SK-N-SH (cell line): ENCODE data around the gene HYAL1. TPM values are rescaled to one million over a fixed set of nuclear protein-coding genes. Genes with fewer than 3 reads are reported as not detected.

Experiments used
- CTCF ChIA-PET: fragments of 300-600, 350-600 bp; formaldehyde crosslinking; extraction: SDS; loops from one replicate; lab custom pipeline; 2021; lab: Yijun Ruan, JAX
- POLR2A ChIA-PET: fragments of 350-600 bp; sonication (Branson Sonifier 250); formaldehyde crosslinking; extraction: SDS; loops from one replicate; lab custom pipeline; 2020; ENCODE audit warnings: antibody characterized with exemption, inconsistent platforms; lab: Yijun Ruan, JAX
- DNase-seq: peaks from one replicate; pipeline ENCODE4 v3.0.0; 2012
- H2AFZ ChIP-seq: fragments of 200-600 bp; sonication (generic); 2 replicates; pipeline ENCODE4 v1.8.1; 2016; ENCODE audit warnings: antibody characterized with exemption, mild to moderate bottlenecking, low read depth
- H3F3A ChIP-seq: fragments of 200-600 bp; sonication (generic); replicated peaks from 2 replicates; pipeline ENCODE3; 2016; ENCODE audit warnings: antibody characterized with exemption, mild to moderate bottlenecking; ENCODE audit not compliant: insufficient read depth
- H3K27ac ChIP-seq, 2 experiments: fragments of 200-500 bp in 1 of 2; fragments of 200-600 bp in 1 of 2; sonication (Bioruptor generic) in 1 of 2; sonication (generic), shearing (Covaris generic) in 1 of 2; 2 replicates each; pipeline versions ENCODE4 v1.5.1 to v1.6.1; 2014 to 2016; ENCODE audit warnings: low read depth in 2 of 2, inconsistent platforms in 1 of 2, low read length in 1 of 2, mild to moderate bottlenecking in 1 of 2, mixed read lengths in 1 of 2
- H3K27me3 ChIP-seq: fragments of 200-600 bp; sonication (generic), shearing (Covaris generic); 2 replicates; pipeline ENCODE4 v1.6.1; 2016; ENCODE audit warnings: mixed run types; ENCODE audit not compliant: insufficient read depth
- H3K36me3 ChIP-seq, 2 experiments: fragments of 200-500 bp in 1 of 2; fragments of 200-600 bp in 1 of 2; sonication (Bioruptor generic) in 1 of 2; sonication (generic) in 1 of 2; replicated peaks in 1 of 2; 2 replicates each; pipeline versions ENCODE3 to v1.5.1; 2014 to 2016; ENCODE audit warnings: low read length in 1 of 2, mild to moderate bottlenecking in 1 of 2; ENCODE audit not compliant: insufficient read depth in 2 of 2, control insufficient read depth in 1 of 2
- H3K4me1 ChIP-seq, 2 experiments: fragments of 200-500 bp in 1 of 2; fragments of 200-600 bp in 1 of 2; sonication (Bioruptor generic) in 1 of 2; sonication (generic), shearing (Covaris generic) in 1 of 2; 2 replicates each; pipeline versions ENCODE4 v1.5.1 to v1.6.1; 2014 to 2016; ENCODE audit warnings: low read depth in 1 of 2, low read length in 1 of 2, mixed run types in 1 of 2; ENCODE audit not compliant: insufficient read depth in 2 of 2, control insufficient read depth in 1 of 2
- H3K4me2 ChIP-seq: fragments of 200-600 bp; sonication (generic), shearing (Covaris generic); 2 replicates; pipeline ENCODE4 v1.6.1; 2017; ENCODE audit warnings: mixed run types
- H3K4me3 ChIP-seq, 2 experiments: fragments of 200-500 bp in 1 of 2; fragments of 200-600 bp in 1 of 2; sonication (Bioruptor generic) in 1 of 2; sonication (generic), shearing (Covaris generic) in 1 of 2; 2 replicates each; pipeline versions ENCODE4 v1.5.1 to v1.8.1; 2014 to 2016; ENCODE audit warnings: low read depth in 2 of 2, inconsistent platforms in 1 of 2, low read length in 1 of 2, mild to moderate bottlenecking in 1 of 2, mixed read lengths in 1 of 2, moderate library complexity in 1 of 2
- H3K79me2 ChIP-seq: fragments of 200-600 bp; sonication (generic); 2 replicates; pipeline ENCODE4 v1.8.1; 2017; ENCODE audit warnings: mild to moderate bottlenecking; ENCODE audit not compliant: insufficient read depth
- H3K9ac ChIP-seq: fragments of 200-600 bp; sonication (generic); 2 replicates; pipeline ENCODE4 v1.6.1; 2017; ENCODE audit warnings: mixed run types
- H3K9me2 ChIP-seq: fragments of 200-600 bp; sonication (generic); 2 replicates; pipeline ENCODE4 v1.6.1; 2017; ENCODE audit warnings: mixed run types
- H3K9me3 ChIP-seq: fragments of 200-600 bp; sonication (generic); 2 replicates; pipeline ENCODE4 v1.6.1; 2017; ENCODE audit warnings: mixed run types, mild to moderate bottlenecking, moderate library complexity
- H4K20me1 ChIP-seq: fragments of 200-600 bp; sonication (generic); 2 replicates; pipeline ENCODE4 v1.6.1; 2017; ENCODE audit warnings: mild to moderate bottlenecking, mixed run types; ENCODE audit not compliant: insufficient read depth
- CHD2 ChIP-seq: fragments of 150-350 bp; IDR thresholded peaks from 2 replicates; pipeline ENCODE4 v1.6.1; 2018; ENCODE audit warnings: low read length; ENCODE audit not compliant: partially characterized antibody
- CTCF ChIP-seq: fragments of 200-600 bp; sonication (generic); IDR thresholded peaks from 2 replicates; pipeline ENCODE4 v1.6.1; 2017; ENCODE audit warnings: antibody characterized with exemption, mild to moderate bottlenecking, moderate library complexity
- ELF1 ChIP-seq: IDR thresholded peaks from 2 replicates; pipeline ENCODE4 v1.4.0; 2012
- EP300 ChIP-seq, 2 experiments: IDR thresholded peaks; 2 replicates each; pipeline versions ENCODE4 v1.4.0 to v1.6.1; 2012; ENCODE audit warnings: borderline replicate concordance in 1 of 2, low read depth in 1 of 2, low read length in 1 of 2
- EZH2phosphoT487 ChIP-seq: fragments of 200-600 bp; sonication (generic); IDR thresholded peaks from 2 replicates; pipeline ENCODE4 v1.6.1; 2017; ENCODE audit warnings: low read depth, mixed run types, mild to moderate bottlenecking, antibody characterized with exemption, moderate library complexity, borderline replicate concordance
- FOXJ3 ChIP-seq: sonication (generic); formaldehyde crosslinking; IDR thresholded peaks from 2 replicates; pipeline ENCODE4 v1.5.1; 2020; ENCODE audit warnings: mild to moderate bottlenecking, missing genetic modification reagents
- GABPA ChIP-seq: IDR thresholded peaks from 2 replicates; pipeline ENCODE4 v1.4.0; 2012; ENCODE audit warnings: low read depth, mild to moderate bottlenecking
- IRF3 ChIP-seq: fragments of 150-350 bp; IDR thresholded peaks from 2 replicates; pipeline ENCODE4 v1.6.1; 2016; ENCODE audit warnings: mild to moderate bottlenecking, low read depth, low read length
- MXI1 ChIP-seq: IDR thresholded peaks from 2 replicates; pipeline ENCODE4 v1.6.1; 2012; ENCODE audit warnings: mild to moderate bottlenecking, low read depth, low read length, improper control_type of control experiment
- PBX3 ChIP-seq: IDR thresholded peaks from 2 replicates; pipeline ENCODE4; 2012
- POLR2AphosphoS5 ChIP-seq: IDR thresholded peaks from 2 replicates; pipeline ENCODE4 v1.6.1; 2012; ENCODE audit warnings: low read depth, low read length
- RCOR1 ChIP-seq: fragments of 150-350 bp; IDR thresholded peaks from 2 replicates; pipeline ENCODE4 v1.6.1; 2017; ENCODE audit warnings: antibody characterized with exemption, low read length
- RFX5 ChIP-seq: IDR thresholded peaks from 2 replicates; pipeline ENCODE4 v1.6.1; 2012; ENCODE audit warnings: mild to moderate bottlenecking, improper control_type of control experiment, low read length
- SIN3A ChIP-seq: IDR thresholded peaks from 2 replicates; pipeline ENCODE4 v1.6.1; 2012; ENCODE audit warnings: low read depth, mild to moderate bottlenecking, low read length, moderate library complexity, borderline replicate concordance
- TAF1 ChIP-seq: IDR thresholded peaks from 2 replicates; pipeline ENCODE4 v1.6.1; 2012; ENCODE audit warnings: low read depth, mild to moderate bottlenecking, low read length, moderate library complexity, borderline replicate concordance
- TEAD4 ChIP-seq: IDR thresholded peaks from 2 replicates; pipeline ENCODE4 v1.4.0; 2012; ENCODE audit warnings: mild to moderate bottlenecking, borderline replicate concordance; ENCODE audit not compliant: insufficient read depth
- USF1 ChIP-seq: IDR thresholded peaks from 2 replicates; pipeline ENCODE4 v1.4.0; 2012; ENCODE audit warnings: low read depth, borderline replicate concordance
- YY1 ChIP-seq: IDR thresholded peaks from 2 replicates; pipeline ENCODE4 v1.4.0; 2012; ENCODE audit warnings: low read depth, mild to moderate bottlenecking
- WGBS: methylation state at CpG from one replicate; pipeline ENCODE4 v1.1.6; 2017; ENCODE audit warnings: low lambda C conversion rate; 5-methylcytosine and 5-hydroxymethylcytosine counted together
- polyA plus RNA-seq, 3 experiments: library from polyadenylated mRNA; depleted of rRNA; stranded (reverse); fragments of >200 nt; gene quantifications; 2 replicates each; pipeline ENCODE4 v1.2.3, GENCODE V29; 2012

HYAL1 gene
- polyA plus RNA-seq, 1 of the 3 experiments (the other 2 are of a cell fraction) = 0.30 TPM

GRCh38 chr3:50258979-50259378 lies 44.4 kb downstream of the HYAL1 start:
- Histone ChIP-seq H3K36me3 (peaks cover 22 to 42% of the 10 kb centered on the region in 2 experiments), H2AFZ (no peak overlapping the region), H3K4me1 (peaks cover 13 to 19% of the 10 kb centered on the region in 2 experiments; a peak in 3 of 4 replicates), H3K79me2 (peaks cover 22% of the 10 kb centered on the region), H3K9me2 (no peaks in the 10 kb centered on the region), H4K20me1 (peaks cover 12% of the 10 kb centered on the region), H3K9ac (no peak overlapping the region), H3K4me2 (no peak overlapping the region), H3K4me3 (no peak overlapping the region), H3K9me3 (no peaks in the 10 kb centered on the region), H3F3A (peaks cover 41% of the 10 kb centered on the region), H3K27me3 (no peaks in the 10 kb centered on the region), H3K27ac (peak overlapping the region in 1 of 2 experiments; percentile 56; a peak in 1 of 4 replicates)
- peak; percentile 28 for TF ChIP-seq CTCF
- TF ChIP-seq USF1 = no peak
- ChIA-PET CTCF (interaction anchor here (0.6 to 61.6 kb wide), 15 partner anchors 8 to 165 kb away, joined by 3 to 1375 read pairs (median 4); partner anchors contain the start of genes GNAI2, GNAT1 and SEMA3B), POLR2A (interaction anchor here (0.9 to 1.8 kb wide), 3 partner anchors 16 to 23 kb away, joined by 3 to 10 read pairs (median 4); partner anchors contain the start of gene GNAI2)
- 93% methylated on average over 16 of the region's 16 CpGs for WGBS
- DNase-seq = no peak

GRCh38 chr3:50258029-50258680 lies 45.2 kb downstream of the HYAL1 start:
- Histone ChIP-seq H3K9ac (no peak overlapping the region), H3K27ac (no peak overlapping the region; a peak in 1 of 4 replicates), H2AFZ (no peak overlapping the region), H3K4me2 (no peak overlapping the region), H3K36me3 (peaks cover 22 to 46% of the 10 kb centered on the region in 2 experiments), H4K20me1 (peaks cover 19% of the 10 kb centered on the region), H3K27me3 (no peaks in the 10 kb centered on the region), H3F3A (peaks cover 35% of the 10 kb centered on the region), H3K9me3 (no peaks in the 10 kb centered on the region), H3K79me2 (peaks cover 30% of the 10 kb centered on the region), H3K9me2 (no peaks in the 10 kb centered on the region), H3K4me3 (no peak overlapping the region), H3K4me1 (peaks cover 10 to 19% of the 10 kb centered on the region in 2 experiments; a peak in 2 of 4 replicates)
- POLR2A ChIA-PET = no interaction called here
- CTCF ChIA-PET = interaction anchor here (0.6 to 61.6 kb wide), 7 partner anchors 8 to 127 kb away, joined by 3 to 1375 read pairs (median 70); partner anchors contain the start of genes GNAI2, GNAT1 and SEMA3B
- WGBS = 98% methylated on average over 10 of the region's 17 CpGs
- no peak for DNase-seq
- TF ChIP-seq POLR2AphosphoS5 = no peak
- no peak for TF ChIP-seq SIN3A
- no peak for TF ChIP-seq IRF3
- TF ChIP-seq EZH2phosphoT487 = no peak
- no peak for TF ChIP-seq GABPA
- no peak for TF ChIP-seq TEAD4
- no peak for TF ChIP-seq PBX3
- no peak for TF ChIP-seq RFX5
- TF ChIP-seq MXI1 = no peak
- no peak for TF ChIP-seq RCOR1
- no peak for TF ChIP-seq CTCF
- no peak for TF ChIP-seq CHD2
- no peak for TF ChIP-seq TAF1
- TF ChIP-seq FOXJ3 (CRISPR knock-in tag) = no peak
- TF ChIP-seq YY1 = no peak
- no peak for TF ChIP-seq EP300 (IDR thresholded peaks at IDR 0.05; ENCODE audit: borderline replicate concordance in 1 of 2, low read depth in 1 of 2, low read length in 1 of 2)
- no peak for TF ChIP-seq ELF1
